T-cell (primary cell): ENCODE data around the gene DCTPP1. TPM values are rescaled to one million over a fixed set of nuclear protein-coding genes. Genes with fewer than 3 reads are reported as not detected.

Source experiments
- ATAC-seq, 4 experiments: fragments of 200-7000 bp in 3 of 4; fragments of 150-1000 bp in 1 of 4; cut with Tn5 transposase; replicated peaks in 1 of 4; 1 replicate in 3 of 4; 2 replicates in 1 of 4; pipeline ENCODE4 v1.10.0; 2021; ENCODE audit warnings: moderate library complexity in 3 of 4, mild to moderate bottlenecking in 2 of 4, moderate number of reproducible peaks in 1 of 4
- CTCF ChIA-PET, 2 donors: fragments of 300-600 bp; sonication (Branson Sonifier 250); formaldehyde crosslinking; loops; one replicate each; lab custom pipeline; 2022; ENCODE audit warnings: antibody characterized with exemption in 2 of 2; lab: Charles Lee
- POLR2A ChIA-PET, 2 donors: fragments of 300-600 bp; sonication (Branson Sonifier 250); formaldehyde crosslinking; loops; one replicate each; lab custom pipeline; 2022; ENCODE audit warnings: antibody characterized with exemption in 2 of 2; lab: Charles Lee
- DNase-seq, 35 experiments: peaks; one replicate each; pipeline versions ENCODE4 v3.0.0 to v3.0.0-alpha.2; 2013 to 2023
- H3K27ac ChIP-seq: one replicate; pipeline ENCODE4 v1.5.1; 2013; ENCODE audit warnings: low read length
- H3K27me3 ChIP-seq, 2 experiments: replicated peaks in 1 of 2; 1 replicate in 1 of 2; 2 replicates in 1 of 2; pipeline versions ENCODE4 v1.6.1 to v1.7.0; 2013; ENCODE audit warnings: low read length in 1 of 2, mixed read lengths in 1 of 2; ENCODE audit not compliant: control insufficient read depth in 2 of 2, insufficient read depth in 2 of 2; ENCODE audit errors: extremely low read depth in 1 of 2
- H3K36me3 ChIP-seq, 2 donors: 1 replicate in 1 of 2; 2 replicates in 1 of 2; pipeline versions ENCODE4 v1.6.1 to v1.7.0; 2013; ENCODE audit warnings: low read length in 1 of 2; ENCODE audit not compliant: control insufficient read depth in 2 of 2, insufficient read depth in 1 of 2; ENCODE audit errors: extremely low read depth in 1 of 2
- H3K4me1 ChIP-seq, 2 experiments: 1 replicate in 1 of 2; 2 replicates in 1 of 2; pipeline versions ENCODE4 v1.6.1 to v1.7.0; 2013; ENCODE audit warnings: low read length in 2 of 2, mixed read lengths in 1 of 2; ENCODE audit not compliant: insufficient read depth in 2 of 2, control insufficient read depth in 1 of 2; ENCODE audit errors: extremely low read depth in 1 of 2
- H3K4me3 ChIP-seq, 2 donors: 1 replicate in 1 of 2; 2 replicates in 1 of 2; pipeline versions ENCODE4 v1.5.1 to v1.7.0; 2013; ENCODE audit warnings: mild to moderate bottlenecking in 2 of 2, low read length in 1 of 2, moderate library complexity in 1 of 2; ENCODE audit not compliant: control insufficient read depth in 1 of 2; ENCODE audit errors: extremely low read depth in 1 of 2
- H3K9me3 ChIP-seq: 2 replicates; pipeline ENCODE4 v1.7.0; 2013
- H3K27ac Mint-ChIP-seq, 2 donors: one replicate each; pipeline ENCODE4 v1.8.0; 2020 to 2021; ENCODE audit warnings: mild to moderate bottlenecking in 2 of 2, mixed read lengths in 2 of 2
- H3K27me3 Mint-ChIP-seq, 2 donors: one replicate each; pipeline ENCODE4 v1.8.0; 2021 to 2022; ENCODE audit warnings: mixed read lengths in 2 of 2
- H3K36me3 Mint-ChIP-seq: one replicate; pipeline ENCODE4 v1.8.0; 2021; ENCODE audit warnings: mixed read lengths
- H3K4me1 Mint-ChIP-seq, 3 donors: one replicate each; pipeline ENCODE4 v1.8.0; 2020 to 2022; ENCODE audit warnings: mixed read lengths in 3 of 3, mild to moderate bottlenecking in 1 of 3
- H3K4me3 Mint-ChIP-seq, 3 donors: one replicate each; pipeline ENCODE4 v1.8.0; 2020 to 2022; ENCODE audit warnings: mild to moderate bottlenecking in 3 of 3, mixed read lengths in 3 of 3, moderate library complexity in 3 of 3
- H3K9me3 Mint-ChIP-seq, 3 donors: one replicate each; pipeline ENCODE4 v1.8.0; 2020 to 2022; ENCODE audit warnings: mixed read lengths in 3 of 3
- WGBS: methylation state at CpG from one replicate; pipeline ENCODE4 v1.1.5; 2013; ENCODE audit warnings: missing lambda C conversion rate; ENCODE audit not compliant: insufficient coverage; 5-methylcytosine and 5-hydroxymethylcytosine counted together
- total RNA-seq, 35 experiments: library from RNA in 6 of 35; stranded (reverse) in 6 of 35; fragments of 120-200 nt in 1 of 35; gene quantifications; one replicate each; pipeline versions ENCODE4 v1.2.1 to v1.2.4 and lab custom pipeline; 2013 to 2026

The DCTPP1 gene
- total RNA-seq, 5 donors from 2014 or later (not counting 1 experiment from before 2014, with no cell fraction given) = 11.2 to 30.6 (median 24.7) TPM

- H3K9me3 ChIP-seq = no peaks in the 10 kb centered on the region
- H3K27me3 Mint-ChIP-seq = no peaks in the 10 kb centered on the region
- no peak overlapping the region for H3K27ac Mint-ChIP-seq
- no peak for ATAC-seq
- 100% methylated on average over 2 of the region's 6 CpGs for WGBS
- no peaks in the 10 kb centered on the region for H3K9me3 Mint-ChIP-seq
- DNase-seq = no peak
- no peak overlapping the region for H3K27ac ChIP-seq
- peaks cover 13 to 22% of the 10 kb centered on the region in 2 experiments for H3K4me1 ChIP-seq
- no peak overlapping the region for H3K4me3 Mint-ChIP-seq
- ChIA-PET POLR2A (no interaction called here), CTCF (no interaction called here)
- H3K4me1 Mint-ChIP-seq = peaks cover 25 to 31% (median 27%) of the 10 kb centered on the region in 3 donors
- H3K36me3 Mint-ChIP-seq = peaks cover 14% of the 10 kb centered on the region
- peaks cover 3 to 5% of the 10 kb centered on the region in 2 donors for H3K36me3 ChIP-seq
- H3K4me3 ChIP-seq = no peak overlapping the region
- H3K27me3 ChIP-seq = no peaks in the 10 kb centered on the region
Observed at GRCh38 chr16:30439720-30440348, 10.0 kb upstream of the DCTPP1 start.

GRCh38 chr16:30438835-30439234 is 9.0 kb upstream of the DCTPP1 start:
- DNase-seq (no peak), ATAC-seq (no peak)
- Histone ChIP-seq H3K4me1 (peaks cover 3 to 20% of the 10 kb centered on the region in 2 experiments), H3K36me3 (peaks cover 0 to 2% of the 10 kb centered on the region in 2 donors), H3K9me3 (no peaks in the 10 kb centered on the region), H3K27me3 (no peaks in the 10 kb centered on the region), H3K4me3 (no peak overlapping the region), H3K27ac (no peak overlapping the region)
- ChIA-PET CTCF (no interaction called here), POLR2A (interaction anchor here in 1 of 2 donors (0.5 to 0.7 kb wide), 2 partner anchors 28 to 212 kb away, joined by 3 to 9 read pairs; partner anchors contain the start of gene PRR14)
- H3K9me3 Mint-ChIP-seq = no peaks in the 10 kb centered on the region
- H3K27me3 Mint-ChIP-seq = no peaks in the 10 kb centered on the region
- H3K36me3 Mint-ChIP-seq = peaks cover 9% of the 10 kb centered on the region
- no peak overlapping the region for H3K27ac Mint-ChIP-seq
- H3K4me3 Mint-ChIP-seq = no peak overlapping the region
- 96% methylated on average over 4 of the region's 5 CpGs for WGBS
- peaks cover 24 to 31% (median 25%) of the 10 kb centered on the region in 3 donors for H3K4me1 Mint-ChIP-seq

GRCh38 chr16:30437511-30438046 is 7.7 kb upstream of the DCTPP1 start:
- ChIA-PET CTCF (interaction anchor here in 1 of 2 donors (0.6 kb wide), 1 partner anchor 200 kb away, joined by 6 read pairs; no protein-coding TSS in a partner anchor), POLR2A (no interaction called here)
- no peaks in the 10 kb centered on the region for H3K27me3 Mint-ChIP-seq
- no peak overlapping the region for H3K4me3 Mint-ChIP-seq
- no peaks in the 10 kb centered on the region for H3K36me3 ChIP-seq
- 87% methylated on average over 3 of the region's 3 CpGs for WGBS
- H3K36me3 Mint-ChIP-seq = no peaks in the 10 kb centered on the region
- ATAC-seq (no peak), DNase-seq (no peak)
- H3K4me1 ChIP-seq = peaks cover 0 to 8% of the 10 kb centered on the region in 2 experiments
- H3K9me3 ChIP-seq = no peaks in the 10 kb centered on the region
- H3K4me1 Mint-ChIP-seq = peaks cover 18 to 25% (median 18%) of the 10 kb centered on the region in 3 donors
- no peak overlapping the region for H3K4me3 ChIP-seq
- no peaks in the 10 kb centered on the region for H3K9me3 Mint-ChIP-seq
- no peak overlapping the region for H3K27ac ChIP-seq
- no peaks in the 10 kb centered on the region for H3K27me3 ChIP-seq
- H3K27ac Mint-ChIP-seq = no peak overlapping the region

- WGBS = 51% methylated on average over 4 of the region's 4 CpGs
- H3K36me3 ChIP-seq = no peaks in the 10 kb centered on the region
- ChIA-PET POLR2A (interaction anchor here in 1 of 2 donors (0.5 kb wide), 1 partner anchor 51 kb away, joined by 3 read pairs; no protein-coding TSS in a partner anchor), CTCF (no interaction called here)
- no peaks in the 10 kb centered on the region for H3K27me3 ChIP-seq
- no peaks in the 10 kb centered on the region for H3K9me3 ChIP-seq
- Mint-ChIP-seq H3K9me3 (no peaks in the 10 kb centered on the region), H3K27me3 (no peaks in the 10 kb centered on the region), H3K4me1 (peaks cover 14 to 19% (median 18%) of the 10 kb centered on the region in 3 donors), H3K27ac (peak overlapping the region; percentile 29 to 42), H3K36me3 (no peaks in the 10 kb centered on the region), H3K4me3 (no peak overlapping the region)
- H3K4me1 ChIP-seq = peaks cover 3 to 20% of the 10 kb centered on the region in 2 experiments
- no peak overlapping the region for H3K4me3 ChIP-seq
- ATAC-seq (no peak), DNase-seq (no peak)
- no peak overlapping the region for H3K27ac ChIP-seq
Observed at GRCh38 chr16:30434852-30435251, 5.0 kb upstream of the DCTPP1 start.

GRCh38 chr16:30430428-30430970 is 669 bp upstream of the DCTPP1 start:
- Mint-ChIP-seq H3K4me3 (no peak overlapping the region), H3K36me3 (peaks cover 10% of the 10 kb centered on the region), H3K27ac (no peak overlapping the region), H3K27me3 (no peaks in the 10 kb centered on the region), H3K4me1 (peaks cover 25 to 27% (median 26%) of the 10 kb centered on the region in 3 donors), H3K9me3 (no peaks in the 10 kb centered on the region)
- H3K36me3 ChIP-seq = peaks cover 0 to 10% of the 10 kb centered on the region in 2 donors
- WGBS = 47% methylated on average over 12 of the region's 19 CpGs
- DNase-seq (peak in 2 of 35 experiments; percentile 15 to 22), ATAC-seq (peak; percentile 2 to 19 (median 8))
- ChIA-PET POLR2A (interaction anchor here in 1 of 2 donors (0.6 to 1.1 kb wide), 7 partner anchors 27 to 1613 kb away, joined by 3 to 11 read pairs (median 4); no protein-coding TSS in a partner anchor), CTCF (interaction anchor here in 1 of 2 donors (0.8 to 1.5 kb wide), 28 partner anchors 10 to 317 kb away, joined by 3 to 35 read pairs (median 7); partner anchors contain the start of genes ITGAL, PHKG2, SEPHS2 and SEPTIN1)
- no peaks in the 10 kb centered on the region for H3K9me3 ChIP-seq
- H3K27ac ChIP-seq = peak overlapping the region; percentile 71
- H3K27me3 ChIP-seq = no peaks in the 10 kb centered on the region
- H3K4me3 ChIP-seq = peak overlapping the region in 1 of 2 donors; percentile 72
- H3K4me1 ChIP-seq = peaks cover 9 to 36% of the 10 kb centered on the region in 2 experiments

- CTCF ChIA-PET = interaction anchor here (0.5 to 1.5 kb wide), 48 partner anchors 7 to 338 kb away, joined by 3 to 35 read pairs (median 6); partner anchors contain the start of genes ITGAL (in 1 of the 2), PHKG2 (in 1 of the 2), PRR14 (in 1 of the 2) and SEPHS2 (in 1 of the 2)
- 4% methylated on average over 7 of the region's 11 CpGs for WGBS
- ATAC-seq (peak in 2 of 4 experiments; percentile 26 to 28), DNase-seq (no peak)
- Histone ChIP-seq H3K36me3 (peaks cover 0 to 10% of the 10 kb centered on the region in 2 donors), H3K27ac (peak overlapping the region; percentile 71), H3K27me3 (no peaks in the 10 kb centered on the region), H3K4me1 (peaks cover 9 to 31% of the 10 kb centered on the region in 2 experiments), H3K9me3 (no peaks in the 10 kb centered on the region), H3K4me3 (peak overlapping the region; percentile 72 to 80)
- Mint-ChIP-seq H3K36me3 (peaks cover 15% of the 10 kb centered on the region), H3K27ac (no peak overlapping the region), H3K4me1 (peaks cover 18 to 20% (median 18%) of the 10 kb centered on the region in 3 donors), H3K4me3 (no peak overlapping the region), H3K9me3 (no peaks in the 10 kb centered on the region), H3K27me3 (no peaks in the 10 kb centered on the region)
- POLR2A ChIA-PET = interaction anchor here (0.6 to 1.1 kb wide), 9 partner anchors 28 to 205 kb away, joined by 3 to 11 read pairs (median 4); no protein-coding TSS in a partner anchor
Observed at GRCh38 chr16:30429418-30429677, 482 bp downstream of the DCTPP1 start.
